Endothelial cell of umbilical vein (primary cell): ENCODE results near the gene ADAM8. TPM values are rescaled to one million over a fixed set of nuclear protein-coding genes. Genes with fewer than 3 reads are reported as not detected.

ENCODE experiments used
- BruUV-seq: library from RNA; stranded (reverse); fragments of 400-500 nt; replicated peaks from 2 replicates; lab custom pipeline; 2021; lab: Mats Ljungman, UMichigan
- CTCF ChIA-PET: fragments of 300-600, 350-600 bp; sonication (Branson Sonifier 250); formaldehyde crosslinking; loops from one replicate; lab custom pipeline; 2021; ENCODE audit warnings: antibody characterized with exemption, inconsistent platforms; lab: Charles Lee
- POLR2A ChIA-PET: fragments of 300-600, 350-600 bp; sonication (Branson Sonifier 250); formaldehyde crosslinking; loops from one replicate; lab custom pipeline; 2021; ENCODE audit warnings: antibody characterized with exemption, inconsistent platforms; lab: Charles Lee
- DNase-seq: peaks from one replicate; pipeline ENCODE4 v3.0.0-alpha.2; 2011; ENCODE audit warnings: low read depth, low spot score
- FAIRE-seq: peaks from 2 replicates; lab custom pipeline; 2011; peaks lifted over from hg19 to GRCh38; lab: Jason Lieb, UNC
- H2AFZ ChIP-seq: 2 replicates; pipeline ENCODE4 v1.6.0; 2012; ENCODE audit warnings: low read depth, low read length, control low read depth, inconsistent platforms
- H3K27ac ChIP-seq: 2 replicates; pipeline ENCODE4 v1.5.1; 2011; ENCODE audit warnings: low read depth, mild to moderate bottlenecking, control low read depth, low read length, moderate library complexity; ENCODE audit not compliant: insufficient read depth
- H3K27me3 ChIP-seq, 2 experiments: 2 replicates each; pipeline versions ENCODE4 v1.6.0 to v1.6.1; 2011; ENCODE audit warnings: low read length in 2 of 2, mixed read lengths in 1 of 2; ENCODE audit not compliant: control insufficient read depth in 2 of 2, insufficient read depth in 2 of 2
- H3K36me3 ChIP-seq, 2 experiments: 2 replicates in 1 of 2; 3 replicates in 1 of 2; pipeline ENCODE4 v1.5.1; 2011; ENCODE audit warnings: low read length in 2 of 2, mild to moderate bottlenecking in 1 of 2, moderate library complexity in 1 of 2; ENCODE audit not compliant: control insufficient read depth in 2 of 2, insufficient read depth in 2 of 2; ENCODE audit errors: extremely low read depth in 1 of 2
- H3K4me1 ChIP-seq: 3 replicates; pipeline ENCODE4 v1.5.1; 2011; ENCODE audit warnings: mild to moderate bottlenecking, low read length; ENCODE audit not compliant: control insufficient read depth, insufficient read depth; ENCODE audit errors: extremely low read depth
- H3K4me2 ChIP-seq: 2 replicates; pipeline ENCODE4 v1.6.1; 2011; ENCODE audit warnings: low read length, control low read depth, mixed read lengths; ENCODE audit not compliant: insufficient read depth
- H3K4me3 ChIP-seq, 3 experiments: fragments of 200-600 bp in 1 of 3; sonication (generic), shearing (Covaris generic) in 1 of 3; replicated peaks in 1 of 3; 2 replicates each; pipeline ENCODE4 v1.5.1; 2011 to 2016; ENCODE audit warnings: control low read depth in 3 of 3, low read length in 3 of 3, mild to moderate bottlenecking in 2 of 3, inconsistent platforms in 1 of 3, low read depth in 1 of 3, moderate library complexity in 1 of 3; ENCODE audit not compliant: insufficient read depth in 1 of 3
- H3K79me2 ChIP-seq: 2 replicates; pipeline ENCODE4 v1.6.0; 2012; ENCODE audit warnings: low read length, inconsistent platforms; ENCODE audit not compliant: control insufficient read depth, insufficient read depth
- H3K9ac ChIP-seq: replicated peaks from 2 replicates; pipeline ENCODE3; 2011; ENCODE audit warnings: low read length, control low read depth; ENCODE audit not compliant: insufficient read depth; ENCODE audit errors: extremely low read depth
- H3K9me1 ChIP-seq: replicated peaks from 3 replicates; pipeline ENCODE4 v1.6.0; 2011; ENCODE audit warnings: mild to moderate bottlenecking, low read length; ENCODE audit not compliant: control insufficient read depth, insufficient read depth; ENCODE audit errors: extremely low read depth
- H3K9me3 ChIP-seq: replicated peaks from 2 replicates; pipeline ENCODE4 v1.5.1; 2012; ENCODE audit warnings: low read length, inconsistent platforms; ENCODE audit not compliant: control insufficient read depth, insufficient read depth
- H4K20me1 ChIP-seq: replicated peaks from 2 replicates; pipeline ENCODE3; 2011; ENCODE audit warnings: mild to moderate bottlenecking, low read length; ENCODE audit not compliant: control insufficient read depth, insufficient read depth; ENCODE audit errors: extremely low read depth
- CTCF ChIP-seq, 2 donors: IDR thresholded peaks; 1 replicate in 1 of 2; 2 replicates in 1 of 2; pipeline ENCODE4 v1.5.1; 2011; ENCODE audit warnings: low read length in 2 of 2, mild to moderate bottlenecking in 2 of 2, moderate library complexity in 2 of 2, control low read depth in 1 of 2, inconsistent platforms in 1 of 2, low read depth in 1 of 2; ENCODE audit not compliant: insufficient read depth in 1 of 2; ENCODE audit errors: extremely low read depth in 1 of 2
- EZH2 ChIP-seq: IDR thresholded peaks from 2 replicates; pipeline ENCODE4 v1.6.1; 2012; ENCODE audit warnings: borderline replicate concordance, low read depth, mild to moderate bottlenecking, moderate library complexity, low read length, inconsistent platforms; ENCODE audit not compliant: severe bottlenecking
- FOS ChIP-seq: IDR thresholded peaks from 2 replicates; pipeline ENCODE4 v1.6.1; 2011; ENCODE audit warnings: mild to moderate bottlenecking, low read length, moderate library complexity, borderline replicate concordance; ENCODE audit not compliant: insufficient read depth
- GATA2 ChIP-seq: IDR thresholded peaks from 2 replicates; pipeline ENCODE4 v1.7.0; 2011; ENCODE audit warnings: low read depth, mild to moderate bottlenecking, moderate library complexity, mixed read lengths, low read length; ENCODE audit not compliant: insufficient read length, insufficient read depth
- JUN ChIP-seq: IDR thresholded peaks from 2 replicates; pipeline ENCODE4 v1.6.1; 2011; ENCODE audit warnings: borderline replicate concordance, low read depth; ENCODE audit not compliant: insufficient read length, insufficient read depth
- MAX ChIP-seq: IDR thresholded peaks from 2 replicates; pipeline ENCODE4 v1.6.1; 2011; ENCODE audit not compliant: insufficient read depth, insufficient read length
- MYC ChIP-seq: IDR thresholded peaks from one replicate; pipeline ENCODE4 v1.6.1; 2011; ENCODE audit warnings: mild to moderate bottlenecking, low read depth, low read length
- POLR2A ChIP-seq: IDR thresholded peaks from 2 replicates; pipeline ENCODE4 v1.6.1; 2012; ENCODE audit warnings: low read depth, mild to moderate bottlenecking, control low read depth, low read length
- POLR2AphosphoS5 ChIP-seq: IDR thresholded peaks from 2 replicates; pipeline ENCODE4 v1.6.1; 2012; ENCODE audit warnings: low read depth, mild to moderate bottlenecking, control low read depth, low read length, moderate library complexity; ENCODE audit not compliant: insufficient read depth
- dilution Hi-C: fragments of 300-500 bp; cut with MboI; formaldehyde crosslinking; loops from one replicate; pipeline ENCODE4 v1.15.0; 2019; ENCODE audit warnings: low sequenced_read_pairs; ENCODE audit not compliant: extremely low pct_ligation_motif_present
- intact Hi-C: fragments of 100-400 bp; cut with micrococcal nuclease; formaldehyde crosslinking; loops from one replicate; pipeline ENCODE4 v1.10.0; 2022
- polyA plus RNA-seq, 4 experiments: library from polyadenylated mRNA; depleted of rRNA in 3 of 4; stranded (reverse) in 3 of 4; unstranded in 1 of 4; fragments of >200 nt; gene quantifications; 2 replicates each; pipeline versions ENCODE4 v1.2.1 to v1.2.3, GENCODE V29; 2011 to 2012; ENCODE audit warnings: missing spikeins in 1 of 4
- total RNA-seq: library from RNA; stranded (reverse); gene quantifications from 2 replicates; pipeline ENCODE4 v1.2.3, GENCODE V29; 2021

ADAM8 gene
- total and polyA plus RNA-seq, 2 donors (not counting 3 experiments of a cell fraction or from before 2014, with no cell fraction given), result 0.51 to 0.55 TPM

GRCh38 chr10:133286366-133286765, 9.7 kb upstream of the ADAM8 start:
- Histone ChIP-seq H3K9ac (no peak overlapping the region), H3K4me1 (no peaks in the 10 kb centered on the region), H3K4me2 (no peak overlapping the region), H2AFZ (no peak overlapping the region), H4K20me1 (no peaks in the 10 kb centered on the region), H3K27me3 (no peaks in the 10 kb centered on the region), H3K9me3 (no peaks in the 10 kb centered on the region), H3K79me2 (no peaks in the 10 kb centered on the region), H3K36me3 (peaks cover 8 to 42% of the 10 kb centered on the region in 2 experiments), H3K27ac (no peak overlapping the region), H3K4me3 (no peak overlapping the region), H3K9me1 (no peaks in the 10 kb centered on the region)
- FAIRE-seq, result no peak
- no peak for TF ChIP-seq CTCF (IDR thresholded peaks at IDR 0.05; ENCODE audit: extremely low read depth in 1 of 2, insufficient read depth in 1 of 2, low read depth in 1 of 2, low read length in 2 of 2)
- no peak for TF ChIP-seq MAX
- TF ChIP-seq FOS, result no peak
- no peak for TF ChIP-seq POLR2A
- intact Hi-C loops (no loop called here), dilution Hi-C loops (no loop called here)
- ChIA-PET CTCF (no interaction called here), POLR2A (no interaction called here)
- DNase-seq, result no peak
- BruUV-seq, result no TSS peak

- no peak overlapping the region for H3K4me3 ChIP-seq
- H3K9ac ChIP-seq, result no peak overlapping the region
- no peaks in the 10 kb centered on the region for H3K27me3 ChIP-seq
- TF ChIP-seq POLR2AphosphoS5 (no peak), MYC (no peak), FOS (no peak), CTCF (IDR thresholded peaks at IDR 0.05; ENCODE audit: extremely low read depth in 1 of 2, insufficient read depth in 1 of 2, low read depth in 1 of 2, low read length in 2 of 2) (no peak), JUN (no peak), MAX (no peak), POLR2A (no peak), EZH2 (no peak), GATA2 (no peak)
- CTCF ChIA-PET, result no interaction called here
- no peaks in the 10 kb centered on the region for H3K79me2 ChIP-seq
- DNase-seq (no peak), FAIRE-seq (no peak)
- no peaks in the 10 kb centered on the region for H3K4me1 ChIP-seq
- H3K9me3 ChIP-seq, result no peaks in the 10 kb centered on the region
- H3K36me3 ChIP-seq, result peaks cover 7 to 50% of the 10 kb centered on the region in 2 experiments
- H2AFZ ChIP-seq, result no peak overlapping the region
- no peak overlapping the region for H3K4me2 ChIP-seq
- no peaks in the 10 kb centered on the region for H4K20me1 ChIP-seq
- dilution Hi-C loops (no loop called here), intact Hi-C loops (no loop called here)
- H3K27ac ChIP-seq, result no peak overlapping the region
- no peaks in the 10 kb centered on the region for H3K9me1 ChIP-seq
- POLR2A ChIA-PET, result no interaction called here
- no TSS peak for BruUV-seq
These were observed 8.5 kb upstream of the ADAM8 start for GRCh38 chr10:133285217-133285616.
